NCI-H2107 treated with DMSO at 0.1 percent for 48 hours (cell line): ENCODE results near the gene SPCS2.
A peak's percentile ranks its signal among the peaks of the same experiment; 100 is the strongest.

Experiments used
- DNase-seq: peaks from one replicate; lab custom pipeline; 2025; ENCODE audit not compliant: unreplicated experiment; lab: John Stamatoyannopoulos, UW

SPCS2 gene

DNA sequence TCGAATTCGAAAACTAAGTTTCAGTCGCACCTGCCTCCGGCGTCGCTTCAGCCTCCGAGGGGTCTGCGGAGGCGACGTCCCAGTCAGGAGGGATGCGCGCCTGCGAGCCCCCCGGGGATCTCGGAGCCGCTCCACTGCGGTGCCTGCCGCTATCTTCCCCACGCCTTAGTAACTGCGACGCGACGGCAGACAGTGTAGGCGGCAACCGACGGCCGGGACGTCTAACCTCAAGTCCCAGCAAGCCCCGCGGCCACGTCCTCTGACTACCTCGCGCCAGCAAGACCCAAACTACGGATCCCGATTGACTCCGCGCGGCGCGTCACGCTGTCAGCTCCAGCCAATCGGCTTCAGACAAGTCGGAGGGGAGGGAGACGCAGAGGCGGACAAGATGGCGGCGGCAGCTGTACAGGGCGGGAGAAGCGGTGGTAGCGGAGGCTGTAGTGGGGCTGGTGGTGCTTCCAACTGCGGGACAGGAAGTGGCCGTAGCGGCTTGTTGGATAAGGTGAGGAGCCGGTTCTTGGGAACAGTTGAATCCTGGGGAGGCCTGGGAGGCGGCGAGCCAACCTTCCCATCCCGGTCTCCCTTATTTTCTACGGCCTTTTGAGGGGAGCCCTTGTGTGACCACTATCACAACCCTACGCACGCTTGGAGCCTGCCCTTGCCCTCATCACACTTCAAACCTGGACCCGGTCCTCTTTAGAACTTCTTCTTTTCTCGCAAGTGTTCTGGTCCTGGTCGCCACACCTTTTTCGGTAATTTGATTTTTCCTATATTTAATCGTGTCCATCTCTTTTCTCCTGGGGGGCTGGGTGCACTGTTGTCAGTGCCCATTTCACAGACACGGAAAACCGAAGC is at the start of gene SPCS2, which contains the start of gene XRRA1:
Gene SPCS2, plus strand, starts transcription at position 369 of the 855 bp plus-strand sequence. Its CDS starts 20 bp downstream, at position 389.
Gene XRRA1, minus strand, starts transcription at position 194 of the 855 bp plus-strand sequence. CDS start 8,213 bp downstream, outside the sequence.
- DNase-seq = peak; percentile 95

DNA sequence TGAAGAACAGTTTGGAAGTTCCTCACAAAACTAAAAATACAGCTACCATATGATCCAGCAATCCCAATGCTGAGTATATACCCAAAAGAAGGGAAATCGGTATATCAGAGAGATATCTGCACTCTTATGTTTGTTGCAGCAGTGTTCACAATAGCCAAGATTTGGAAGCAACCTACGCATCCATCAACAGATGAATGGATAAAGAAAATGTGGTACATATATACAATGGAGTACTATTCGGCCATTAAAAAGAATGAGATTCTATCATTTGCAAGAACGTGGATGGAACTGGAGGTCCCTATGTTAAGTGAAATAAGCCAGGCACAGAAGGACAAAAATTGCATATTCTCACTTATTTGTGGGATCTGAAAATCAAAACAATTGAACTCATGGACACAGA is 46.7 kb upstream of the SPCS2 start:
- DNase-seq = no peak

DNA sequence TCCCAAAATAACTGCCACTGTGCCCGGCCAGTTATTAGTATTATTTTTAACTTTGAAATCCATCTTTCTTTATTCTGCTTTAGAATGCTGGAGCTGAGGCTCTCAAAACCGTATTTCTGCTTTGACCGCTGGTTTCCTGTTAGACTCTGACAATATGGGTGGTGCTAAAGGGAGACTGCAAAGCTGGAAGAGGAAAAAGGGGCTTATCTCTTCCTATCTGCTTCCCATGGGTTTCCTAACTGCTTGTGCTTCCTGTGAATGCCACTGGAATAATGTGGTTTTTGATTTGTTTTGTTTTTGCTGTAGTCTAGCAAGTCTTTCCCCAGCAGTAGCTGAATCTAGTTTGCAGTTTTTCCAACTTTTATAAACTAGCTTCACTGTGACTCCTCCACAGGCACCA is 43.7 kb upstream of the SPCS2 start:
- DNase-seq = no peak

DNA sequence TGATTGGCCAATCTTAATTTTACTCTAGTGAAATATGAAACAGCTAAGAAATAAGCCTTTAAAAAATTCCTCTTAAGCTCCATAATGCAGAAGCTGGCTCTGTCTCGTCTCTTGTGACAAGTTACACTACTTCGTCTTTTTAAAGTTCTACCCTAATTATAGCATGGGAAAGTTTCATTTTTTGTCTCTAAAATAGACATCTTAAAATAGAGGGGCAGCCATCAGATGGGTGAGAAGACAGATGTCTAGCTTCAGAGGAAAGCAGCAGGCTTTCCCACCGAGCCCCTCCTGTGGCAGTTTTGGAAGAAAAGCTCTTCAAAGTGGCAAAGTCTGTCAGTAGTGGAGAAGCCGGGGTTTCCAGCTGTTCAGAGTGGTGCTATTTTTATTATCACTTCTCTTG is 39.7 kb upstream of the SPCS2 start:
- DNase-seq = no peak

DNA sequence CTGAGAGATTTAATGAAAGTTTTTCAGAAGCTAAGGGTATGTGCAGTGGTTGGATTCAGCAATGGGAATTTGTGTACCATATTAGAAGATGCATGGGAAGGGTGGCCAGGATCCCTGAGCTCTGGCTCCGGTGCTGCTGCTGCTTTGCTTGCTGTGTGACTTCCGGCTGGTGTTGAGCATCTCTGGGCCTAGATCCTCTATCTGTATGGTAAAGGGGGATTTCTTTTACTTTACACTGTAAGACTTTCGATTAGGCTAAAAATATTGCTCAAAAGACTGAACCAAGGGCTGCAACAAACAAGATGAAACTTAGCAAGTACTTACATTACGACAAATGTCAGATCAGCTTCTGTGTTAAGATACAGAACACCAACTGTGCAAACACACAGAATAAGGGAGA is 39.3 kb upstream of the SPCS2 start:
- no peak for DNase-seq

DNA sequence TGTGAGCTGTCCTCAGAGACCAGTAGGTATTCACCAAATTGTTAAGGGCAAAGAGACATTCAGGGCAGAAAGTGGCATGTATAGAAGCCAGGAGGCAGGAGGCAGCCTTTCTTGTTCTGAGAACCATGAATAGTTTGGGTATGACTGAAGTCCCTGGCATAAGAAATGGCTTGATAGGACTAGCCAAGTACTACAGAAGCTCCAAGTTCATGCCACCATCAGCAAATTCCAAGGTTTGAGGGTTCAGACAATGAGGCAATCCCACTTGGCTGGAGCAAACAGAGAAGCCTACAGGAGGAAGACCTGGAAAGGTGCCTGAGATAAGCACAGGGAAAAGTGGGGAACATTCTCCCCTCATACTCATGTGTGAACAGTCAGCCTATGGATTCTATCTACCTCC is 25.9 kb upstream of the SPCS2 start:
- no peak for DNase-seq

DNA sequence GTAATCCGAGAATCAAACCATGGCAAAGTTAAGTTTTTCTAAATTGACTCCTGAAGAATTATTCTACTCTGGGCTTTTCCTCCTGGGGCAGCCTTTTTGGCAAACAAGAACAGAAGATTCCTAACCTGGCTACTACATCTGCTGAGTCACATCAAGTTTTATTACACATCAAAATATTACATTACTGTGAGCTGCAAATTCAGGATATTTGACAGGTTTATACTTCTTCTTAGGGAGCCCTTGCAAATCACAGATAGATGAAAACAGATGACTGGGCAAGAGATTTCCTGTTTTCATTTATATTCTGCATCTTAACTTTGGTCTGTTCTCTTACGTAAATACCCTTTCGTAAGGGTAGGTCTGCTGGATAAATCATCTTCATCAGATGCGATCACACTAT is 23.8 kb upstream of the SPCS2 start:
- DNase-seq = no peak

DNA sequence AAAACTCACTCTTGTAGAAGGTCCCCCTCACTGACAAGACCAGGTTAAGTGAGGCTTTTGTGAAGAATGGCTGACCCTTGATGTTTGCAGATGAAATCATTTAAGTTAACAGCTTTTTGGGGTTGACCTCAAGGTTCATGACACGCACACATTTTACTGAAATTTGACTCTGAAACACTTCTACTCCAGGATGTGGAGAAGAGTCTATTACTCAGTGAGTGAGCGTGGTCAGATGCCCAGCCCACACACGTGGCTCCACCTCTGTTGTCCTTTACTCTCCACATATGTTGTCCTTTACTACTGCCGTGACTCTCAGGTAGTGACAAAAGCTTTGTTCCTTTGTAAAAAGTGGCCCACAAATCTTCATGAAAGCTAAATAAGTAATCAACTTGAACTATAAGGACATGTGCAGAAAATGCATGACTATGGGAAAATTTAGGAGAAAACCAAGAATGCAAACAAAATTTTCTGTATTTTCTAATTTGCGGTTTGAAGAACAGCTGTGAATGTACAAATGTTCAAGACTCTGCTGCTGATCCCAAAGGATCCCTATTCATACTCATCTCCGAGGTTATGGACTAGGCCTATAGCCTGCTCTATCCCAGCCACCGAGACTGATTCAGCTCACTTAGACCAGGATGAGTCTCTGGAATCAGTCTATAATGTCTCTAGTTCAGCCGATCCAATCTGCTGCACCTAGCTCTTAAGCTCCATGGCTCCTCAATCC is 22.6 kb upstream of the SPCS2 start:
- DNase-seq = no peak

DNA sequence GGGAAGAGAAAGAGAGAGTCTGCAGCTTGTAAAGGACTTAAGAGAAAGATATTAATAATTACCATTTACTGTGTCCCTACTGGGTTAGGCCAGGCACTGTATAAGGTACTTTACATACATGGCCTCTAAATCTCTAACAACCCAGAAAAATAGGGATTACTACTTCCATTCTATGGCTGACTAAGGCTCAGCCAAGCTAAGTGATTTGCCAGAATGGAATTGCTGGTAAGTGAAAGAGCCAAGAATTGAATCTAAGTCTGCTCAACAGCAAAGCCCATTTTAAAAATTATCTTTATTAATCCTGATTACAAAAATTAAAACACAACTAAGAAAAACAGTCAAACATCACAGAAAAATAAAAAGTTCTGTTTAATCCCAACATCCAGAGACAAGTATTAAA is 21.6 kb upstream of the SPCS2 start:
- DNase-seq = no peak

DNA sequence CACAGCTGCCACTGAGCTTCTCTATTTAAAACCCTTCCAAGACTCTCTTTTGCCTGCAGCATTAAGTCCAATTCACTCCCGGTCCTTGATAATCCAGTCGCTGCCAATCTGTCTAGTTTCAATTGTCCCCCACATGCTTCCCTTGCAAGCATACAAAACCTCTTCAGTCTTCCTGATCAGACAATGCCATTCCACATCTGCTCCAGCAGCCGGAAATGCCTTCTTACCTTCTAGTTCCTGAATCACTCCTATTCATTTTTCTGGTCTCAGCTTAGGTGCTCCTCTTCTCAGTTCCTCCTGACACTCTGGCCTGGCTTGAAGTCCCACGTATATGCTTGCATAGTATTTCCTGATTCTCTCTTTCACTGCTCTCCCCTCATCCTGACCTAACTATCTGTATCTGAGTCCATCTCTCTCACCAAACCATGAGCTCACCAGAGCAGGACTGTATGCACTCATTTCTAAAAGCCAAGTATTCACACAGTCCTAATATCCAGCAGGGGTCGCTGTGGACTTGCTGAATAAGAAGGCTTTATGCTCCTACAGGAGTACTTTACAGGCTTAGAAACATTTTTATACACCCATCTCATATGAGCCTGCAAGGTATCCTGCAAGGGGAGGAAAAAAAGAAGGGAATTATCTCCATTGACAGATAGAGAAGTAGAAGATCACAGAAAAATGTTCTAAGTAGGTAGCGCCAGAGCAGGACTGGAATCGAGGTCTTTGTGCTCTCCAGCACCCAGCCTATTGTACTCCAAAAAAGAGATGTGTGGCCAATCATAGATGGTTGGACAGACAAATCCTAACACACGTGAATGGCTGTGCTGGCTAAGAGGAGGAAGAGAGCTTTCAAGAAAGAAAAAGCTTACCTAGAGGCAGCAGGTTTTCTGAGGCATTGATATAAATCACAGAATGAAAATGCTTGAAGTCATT is 19.4 kb upstream of the SPCS2 start:
- peak; percentile 67 for DNase-seq

DNA sequence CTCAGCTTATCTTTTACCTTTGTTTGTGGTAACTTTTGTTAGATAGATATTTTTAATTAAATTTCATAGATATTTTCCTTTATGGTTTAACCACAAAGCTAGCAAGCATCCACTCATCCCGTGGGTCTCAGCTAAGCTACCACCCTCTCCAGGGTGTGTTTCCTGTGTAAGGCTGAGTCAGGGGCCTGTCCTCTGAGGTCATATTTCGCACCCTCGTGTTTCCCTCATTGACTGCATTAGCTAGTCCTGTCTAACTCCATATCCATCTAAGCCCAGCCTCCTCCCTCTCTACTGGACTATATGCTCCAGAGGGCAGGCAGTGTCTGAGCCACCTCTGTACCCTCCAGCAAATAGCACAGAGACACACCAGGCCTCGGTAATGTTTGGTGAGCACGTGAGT is 16.9 kb upstream of the SPCS2 start:
- DNase-seq = no peak

DNA sequence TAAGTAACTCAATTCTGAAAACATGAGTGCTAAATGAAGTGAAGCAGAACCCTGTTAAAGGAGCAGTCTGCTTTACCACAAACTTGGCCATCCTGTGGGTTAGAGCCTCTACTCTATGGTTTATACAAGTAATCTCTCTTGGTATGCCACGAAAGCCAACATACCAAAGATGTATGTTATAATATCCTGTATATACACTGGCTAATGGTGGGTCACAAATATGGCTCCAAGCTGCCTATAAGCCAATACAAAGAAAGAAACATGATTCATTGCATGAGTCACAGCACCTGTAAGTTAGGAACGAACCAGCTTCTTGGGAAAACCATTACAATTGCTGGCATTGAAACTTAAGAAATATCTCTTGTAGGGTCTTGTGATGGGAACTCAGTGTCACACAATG is 16.3 kb upstream of the SPCS2 start:
- DNase-seq = no peak

DNA sequence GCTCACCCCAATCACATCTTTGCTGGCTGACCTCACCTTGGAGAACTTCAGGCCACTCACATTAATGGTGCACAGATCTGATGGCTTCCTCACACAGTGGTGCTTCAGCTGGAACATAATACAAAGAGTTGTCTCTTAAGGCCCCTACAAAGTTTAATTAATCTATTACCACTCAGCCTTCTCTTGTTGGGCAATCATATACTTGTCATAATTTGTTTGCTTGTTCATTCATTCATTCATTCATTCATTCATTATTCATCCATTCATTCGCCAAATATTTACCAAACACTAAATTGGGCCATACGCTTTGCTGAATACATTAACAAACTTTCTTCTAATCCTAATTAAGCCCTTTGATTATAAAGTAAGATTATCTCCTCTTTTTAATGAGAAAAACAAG is 15.3 kb upstream of the SPCS2 start:
- no peak for DNase-seq

DNA sequence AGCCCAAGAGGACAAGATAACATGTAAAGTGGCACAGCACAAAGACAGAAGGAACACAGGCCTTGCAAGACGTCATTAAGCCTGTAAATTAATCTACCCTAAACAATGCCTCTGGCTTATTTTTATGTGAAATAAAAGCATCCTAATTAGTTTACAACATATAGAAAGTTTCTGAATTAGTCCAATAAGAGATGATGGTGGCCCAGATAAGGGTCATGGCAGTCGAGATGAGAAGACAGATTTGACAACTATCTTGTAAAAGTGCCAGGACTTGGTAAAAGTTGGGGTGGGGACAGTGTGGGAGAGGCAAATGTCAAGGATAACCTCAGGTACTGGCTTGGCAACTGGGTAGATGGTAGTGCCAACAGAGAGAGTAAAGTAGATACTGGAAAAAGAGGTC is 13.8 kb upstream of the SPCS2 start:
- DNase-seq = no peak

DNA sequence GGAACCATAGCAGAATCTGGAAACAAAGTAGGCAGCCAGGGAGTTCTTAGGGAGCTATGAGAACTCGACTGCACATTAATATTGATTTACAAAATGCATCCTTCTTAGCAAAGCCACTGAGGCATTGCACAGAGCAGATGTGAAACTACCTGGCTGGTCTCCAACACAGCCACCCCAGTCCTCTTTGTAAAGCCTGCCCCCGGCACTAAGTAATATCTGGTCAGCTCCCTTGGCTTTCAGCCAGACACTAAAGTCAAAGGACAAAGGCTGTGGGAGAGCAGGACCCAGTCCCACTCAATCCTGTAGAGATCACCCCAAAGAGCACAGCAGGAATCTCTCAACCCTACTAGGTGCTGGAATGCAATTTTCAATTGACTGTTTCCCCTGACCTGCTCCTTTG is 13.0 kb upstream of the SPCS2 start:
- DNase-seq = peak; percentile 55

DNA sequence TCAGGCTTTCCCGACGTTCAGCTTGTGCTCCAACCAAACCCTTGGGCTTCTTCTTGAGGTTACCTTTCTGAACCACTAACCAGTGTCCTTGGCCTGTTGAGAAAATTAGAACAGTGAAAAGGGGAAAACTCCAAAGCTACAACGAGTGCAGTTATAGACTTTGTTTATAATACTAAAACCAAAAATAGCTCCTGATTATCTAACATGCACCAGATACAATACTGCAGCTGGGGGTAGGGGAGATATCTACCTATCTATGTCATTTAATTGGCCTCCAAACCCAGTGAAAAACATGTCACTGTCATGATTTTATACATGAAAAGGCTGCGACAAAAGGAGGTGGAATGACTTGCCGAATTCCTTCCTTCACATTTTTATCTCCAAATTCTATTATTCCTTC is 12.1 kb upstream of the SPCS2 start:
- DNase-seq = no peak

DNA sequence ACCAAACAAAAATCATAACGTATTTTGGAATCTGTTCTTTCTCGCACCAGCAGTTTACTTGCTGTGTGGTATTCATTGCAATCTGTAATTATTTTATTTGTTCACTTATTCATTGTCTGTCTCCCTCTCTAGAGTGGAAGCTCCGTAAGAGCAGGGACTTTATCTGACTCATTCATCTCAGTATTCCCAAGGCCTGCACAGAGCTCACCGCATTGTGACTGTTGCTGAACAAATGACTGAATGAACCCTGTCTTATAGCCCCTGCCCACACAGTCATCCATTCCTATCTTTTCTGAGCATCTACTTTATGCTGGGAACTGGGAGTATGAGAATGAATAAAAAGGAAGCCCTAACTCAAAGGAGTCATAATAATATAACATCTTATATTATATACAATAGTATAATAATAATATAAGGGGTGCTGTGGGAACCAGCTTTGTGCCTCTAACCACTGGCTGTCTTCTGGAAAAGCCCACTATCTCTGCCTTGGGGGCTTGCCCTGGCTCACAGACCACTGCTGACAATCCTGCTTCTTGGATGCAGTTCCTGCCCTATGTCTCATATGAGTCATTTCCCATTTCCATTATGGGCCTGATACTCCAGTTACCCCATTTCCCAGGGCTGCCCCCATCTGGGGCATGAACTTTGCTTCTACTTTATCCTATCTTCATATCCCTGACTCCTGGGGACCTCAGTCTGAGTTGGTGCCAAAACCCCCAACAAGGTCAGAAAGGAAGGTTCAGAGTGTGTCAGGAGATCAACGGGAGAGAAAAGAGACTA is 11.2 kb upstream of the SPCS2 start:
- DNase-seq = no peak

DNA sequence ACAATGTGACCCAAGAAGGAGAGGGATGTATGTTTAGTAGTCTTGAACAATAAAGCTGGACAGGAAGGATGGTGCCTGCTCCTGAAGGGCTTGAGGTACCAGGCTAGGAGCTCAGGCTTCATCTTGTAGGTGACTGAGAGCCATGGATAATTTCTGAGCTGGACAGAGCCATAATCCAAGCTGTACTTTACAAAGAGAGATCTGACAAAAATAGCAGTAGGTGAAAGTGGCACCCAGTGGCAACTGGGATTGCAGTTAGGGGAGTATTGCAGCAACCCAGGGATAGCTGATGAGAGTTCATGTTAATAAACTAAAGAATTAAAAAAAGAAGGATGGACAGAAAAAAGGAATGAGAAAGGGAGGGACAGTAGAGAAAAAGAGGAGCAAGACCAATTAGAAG is 7.6 kb upstream of the SPCS2 start:
- no peak for DNase-seq

DNA sequence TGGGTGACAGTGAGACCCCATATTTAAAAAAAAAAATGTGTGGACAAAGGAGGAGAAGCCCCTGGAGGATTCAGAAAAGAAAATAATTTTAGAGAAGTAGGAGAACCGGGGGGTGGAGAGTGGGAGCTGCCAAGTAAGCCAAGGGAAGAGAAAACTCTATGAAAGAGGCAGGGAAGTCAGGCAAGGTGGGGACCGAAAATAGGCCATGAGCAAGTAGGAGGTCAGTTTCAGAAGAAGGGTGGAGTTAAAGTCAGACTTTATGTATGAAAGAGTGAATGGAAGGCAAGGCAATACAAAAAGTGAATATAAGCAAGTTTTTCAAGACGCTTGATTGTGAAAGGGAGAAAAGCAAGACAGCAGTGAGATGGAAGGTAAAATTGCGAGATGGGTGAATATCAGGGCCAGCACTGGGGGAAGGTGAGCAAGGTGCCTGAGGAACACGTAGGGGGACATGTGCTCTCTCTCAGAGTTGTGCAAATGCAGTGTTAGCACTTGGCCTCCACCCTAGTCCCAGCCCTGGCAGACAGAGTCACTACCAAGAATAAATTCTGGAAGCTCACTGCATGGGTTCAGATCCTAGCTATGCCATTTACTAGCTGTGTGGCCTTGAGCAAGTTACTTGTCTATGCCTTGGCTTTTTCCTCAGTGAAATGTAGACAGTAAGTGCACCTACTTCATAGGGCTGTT is 6.8 kb upstream of the SPCS2 start:
- no peak for DNase-seq

DNA sequence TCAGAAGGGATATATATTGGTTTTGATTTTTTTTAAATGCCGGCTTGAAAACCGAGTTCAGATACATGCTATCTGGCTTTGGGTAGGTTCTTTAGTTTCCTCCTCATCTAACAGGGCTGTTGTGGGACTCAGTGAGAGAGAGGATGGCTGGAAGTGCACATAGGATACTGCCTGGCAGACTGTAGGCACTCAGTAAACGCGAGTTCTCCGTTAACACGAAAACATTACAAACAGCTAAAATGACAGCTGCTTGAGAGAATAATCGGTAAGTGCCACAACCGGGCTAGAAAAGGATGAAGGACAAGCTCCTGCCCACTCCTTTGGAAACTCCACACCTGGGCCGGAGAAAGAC is 544 bp upstream of the SPCS2 start:
- DNase-seq = peak; percentile 12
